ENCODE measurements around the gene ARG2. TPM values are rescaled to one million over a fixed set of nuclear protein-coding genes. Genes with fewer than 3 reads are reported as not detected.
"Not testable (repeated sequence)": the region's sequence is repeated elsewhere in the genome, so short reads cannot be mapped to it uniquely, and the experiment has no call there.

Gene ARG2
- total RNA-seq, 4 donors from 2014 or later: 3.5 to 9.6 (median 5.4) TPM

DNA sequence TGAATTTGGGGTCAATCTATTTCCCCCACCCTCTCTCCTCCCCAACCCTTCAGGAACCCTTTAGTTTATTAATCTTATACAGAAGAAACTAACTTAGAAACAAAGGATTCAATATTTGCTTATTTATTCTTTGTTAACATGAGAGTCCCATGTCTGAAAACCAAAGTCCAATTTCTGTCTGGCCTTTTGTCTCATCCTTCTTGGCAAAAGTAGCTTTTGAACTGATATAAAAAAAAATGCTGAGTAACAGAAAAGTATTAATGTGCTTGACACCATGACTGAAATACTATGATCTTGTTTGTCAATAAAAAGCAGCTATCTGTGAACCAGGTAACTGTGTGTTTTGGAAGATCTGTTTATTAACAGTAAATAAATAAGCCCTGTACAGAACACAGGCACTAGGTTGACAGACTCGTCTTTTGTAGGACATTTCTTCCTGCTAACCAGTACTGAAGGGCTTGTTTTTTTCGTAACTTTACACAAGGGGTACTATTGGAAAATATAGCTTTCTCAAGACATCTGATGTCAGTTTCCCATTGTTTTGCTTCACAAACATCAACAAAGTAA, 30.4 kb upstream of the ARG2 start:
- no peaks in the 10 kb centered on the region for H3K4me1 ChIP-seq
- H3K36me3 ChIP-seq: peaks cover 76% of the 10 kb centered on the region
- no peak for DNase-seq (ENCODE audit: low spot score in 2 of 2)
- no peak overlapping the region for H3K4me3 ChIP-seq
- WGBS: 87% methylated on average over 2 of the region's 2 CpGs
- TF ChIP-seq EP300 (IDR thresholded peaks at IDR 0.05) (no peak), CTCF (IDR thresholded peaks at IDR 0.05) (no peak), POLR2AphosphoS5 (IDR thresholded peaks at IDR 0.05) (no peak), POLR2A (IDR thresholded peaks at IDR 0.05) (no peak)
- H3K9me3 ChIP-seq: no peaks in the 10 kb centered on the region
- H3K27me3 ChIP-seq: no peaks in the 10 kb centered on the region
- no peak overlapping the region for H3K27ac ChIP-seq

- H3K27me3 ChIP-seq; DNase-seq (ENCODE audit: low spot score in 2 of 2); H3K4me3 ChIP-seq; H3K9me3 ChIP-seq; H3K27ac ChIP-seq; H3K4me1 ChIP-seq: not testable (repeated sequence)
- 46% methylated on average over 1 of the region's 1 CpG for WGBS
- peaks cover 44% of the 10 kb centered on the region for H3K36me3 ChIP-seq
These were observed 26.1 kb upstream of the ARG2 start for GRCh38 chr14:67593650-67594049.

DNA sequence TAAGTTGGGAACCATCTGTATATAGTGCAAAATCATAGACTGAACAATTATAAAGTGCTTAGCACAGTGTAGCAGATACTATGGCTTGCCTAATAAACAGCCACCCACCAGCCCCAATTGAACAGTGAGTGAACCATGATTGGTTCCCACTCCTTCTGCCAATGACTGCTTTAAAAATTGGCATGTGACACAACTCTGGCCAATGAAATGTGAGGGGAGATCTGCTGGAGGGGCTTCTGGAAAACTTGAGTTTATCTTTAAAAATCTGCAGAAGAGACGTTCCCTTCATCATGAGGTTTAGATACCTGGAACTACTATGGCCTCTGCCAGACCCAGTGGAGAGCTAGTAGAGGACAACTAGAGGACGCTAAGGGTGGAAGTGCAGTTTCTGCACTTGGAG, 24.3 kb upstream of the ARG2 start:
- no peaks in the 10 kb centered on the region for H3K27me3 ChIP-seq
- H3K36me3 ChIP-seq: peaks cover 30% of the 10 kb centered on the region
- 92% methylated on average over 2 of the region's 2 CpGs for WGBS
- no peak overlapping the region for H3K4me3 ChIP-seq
- no peaks in the 10 kb centered on the region for H3K9me3 ChIP-seq
- no peak overlapping the region for H3K27ac ChIP-seq
- TF ChIP-seq POLR2A (IDR thresholded peaks at IDR 0.05): no peak
- peaks cover 18% of the 10 kb centered on the region for H3K4me1 ChIP-seq
- DNase-seq (ENCODE audit: low spot score in 2 of 2): no peak

DNA sequence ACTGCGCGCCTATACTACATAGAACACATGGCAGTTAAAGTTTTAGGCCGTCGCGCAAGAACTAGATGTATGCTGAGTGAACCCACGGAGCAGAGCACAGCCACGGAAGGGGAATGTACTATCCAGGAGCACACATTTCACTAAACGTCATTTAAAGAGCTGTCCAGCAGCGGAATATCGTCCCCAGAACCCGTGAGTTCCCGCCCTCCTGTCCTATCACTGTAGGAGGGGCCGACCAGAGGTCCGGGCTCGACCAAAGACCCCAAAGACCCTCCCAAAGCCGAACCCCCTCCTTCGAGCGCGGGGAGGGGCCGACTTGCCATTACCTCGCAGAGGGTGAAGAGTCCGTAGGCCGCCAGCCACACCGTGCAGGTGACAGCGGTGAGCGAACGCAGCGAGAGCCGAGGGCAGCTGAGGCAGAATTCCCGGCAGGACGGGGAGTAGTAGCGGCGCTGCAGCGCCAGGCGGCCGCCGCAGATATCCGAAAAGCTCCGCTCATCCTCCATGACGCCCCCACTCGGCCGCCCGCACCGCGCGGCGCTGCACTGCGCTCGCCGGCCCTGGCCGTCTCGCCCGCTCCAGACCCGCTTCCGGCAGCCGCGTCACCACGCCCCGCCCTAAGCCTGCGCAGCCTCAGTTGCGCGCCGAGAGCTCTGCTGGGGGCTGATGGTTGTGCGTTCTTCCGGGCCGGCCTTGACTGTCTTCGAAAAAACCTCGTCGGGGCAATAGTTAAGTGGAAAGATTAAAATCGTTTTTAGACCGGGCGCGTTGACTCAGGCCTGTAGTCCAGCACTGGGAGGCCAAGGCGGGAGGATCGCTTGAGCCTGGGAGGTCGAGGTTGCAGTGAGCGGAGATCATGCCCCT, 19.8 kb upstream of the ARG2 start, which contains the start of gene PIGH:
TSS of gene PIGH (minus strand) at position 571 of the 864 bp plus-strand sequence. CDS start at position 506, 65 bp downstream.
- under 1% methylated on average over 30 of the region's 77 CpGs for WGBS

DNA sequence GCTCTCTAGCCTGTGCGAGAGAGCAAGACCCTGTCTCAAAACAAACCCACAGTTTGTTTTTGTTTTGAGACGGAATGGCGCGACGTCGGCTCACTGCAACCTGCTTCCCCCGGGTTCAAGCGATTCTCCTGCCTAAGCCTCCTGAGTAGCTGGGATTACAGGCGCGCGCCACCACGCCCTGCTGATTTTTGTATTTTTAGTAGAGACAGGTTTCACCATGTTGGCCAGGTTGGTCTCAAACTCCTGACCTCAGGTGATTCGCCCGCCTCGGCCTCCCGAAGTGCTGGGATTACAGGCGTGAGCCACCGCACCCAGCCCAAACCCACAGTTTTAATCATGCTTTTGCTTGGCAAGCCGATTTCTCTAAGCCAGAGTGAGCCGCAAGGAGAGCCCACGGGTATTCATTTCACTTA, 19.2 kb upstream of the ARG2 start:
- Histone ChIP-seq H3K27ac (peak overlapping the region; percentile 78), H3K4me1 (peaks cover 21% of the 10 kb centered on the region), H3K4me3 (peak overlapping the region; percentile 66)
- DNase-seq (ENCODE audit: low spot score in 2 of 2); H3K27me3 ChIP-seq; H3K9me3 ChIP-seq; H3K36me3 ChIP-seq: not testable (repeated sequence)
- 89% methylated on average over 20 of the region's 21 CpGs for WGBS

More for the DNA sequence above, 19.8 kb upstream of the ARG2 start, which contains the start of gene PIGH:
- DNase-seq (ENCODE audit: low spot score in 2 of 2): peak; percentile 94
- TF ChIP-seq EP300 (IDR thresholded peaks at IDR 0.05): no peak
- peak; percentile 28 to 72 for TF ChIP-seq CTCF (IDR thresholded peaks at IDR 0.05)
- peak in 1 of 2 donors; percentile 83 for TF ChIP-seq POLR2A (IDR thresholded peaks at IDR 0.05)
- peak in 1 of 3 donors; percentile 59 for TF ChIP-seq POLR2AphosphoS5 (IDR thresholded peaks at IDR 0.05)
- no peaks in the 10 kb centered on the region for H3K27me3 ChIP-seq
- no peaks in the 10 kb centered on the region for H3K9me3 ChIP-seq
- H3K4me3 ChIP-seq: peak within 1 kb of the TSS; percentile 66
- H3K27ac ChIP-seq: peak within 1 kb of the TSS; percentile 78
- no peaks in the 10 kb centered on the region for H3K36me3 ChIP-seq
- peaks cover 21% of the 10 kb centered on the region for H3K4me1 ChIP-seq

GRCh38 chr14:67602076-67602475, 17.6 kb upstream of the ARG2 start:
- Histone ChIP-seq H3K4me3 (no peak overlapping the region), H3K27me3 (no peaks in the 10 kb centered on the region), H3K9me3 (no peaks in the 10 kb centered on the region), H3K36me3 (no peaks in the 10 kb centered on the region), H3K27ac (no peak overlapping the region), H3K4me1 (peaks cover 21% of the 10 kb centered on the region)
- TF ChIP-seq POLR2AphosphoS5 (IDR thresholded peaks at IDR 0.05): no peak
- no peak for TF ChIP-seq POLR2A (IDR thresholded peaks at IDR 0.05)
- TF ChIP-seq CTCF (IDR thresholded peaks at IDR 0.05): no peak
- no peak for TF ChIP-seq EP300 (IDR thresholded peaks at IDR 0.05)
- DNase-seq (ENCODE audit: low spot score in 2 of 2): no peak
- 76% methylated on average over 7 of the region's 7 CpGs for WGBS

Measured in suprapubic skin (tissue), 4 donors.